ENCODE results near the gene SIVA1. TPM values are rescaled to one million over a fixed set of nuclear protein-coding genes. Genes with fewer than 3 reads are reported as not detected.

Gene SIVA1
- total and polyA plus RNA-seq, 2 of the 4 experiments (the other 2 are of a cell fraction), result 166 to 184 TPM

- ATAC-seq (ENCODE audit: low read depth) (no peak), DNase-seq (no peak)
- Histone ChIP-seq H3K27ac (ENCODE audit: insufficient read depth, low read length) (no peak overlapping the region), H3K9ac (ENCODE audit: low read depth, low read length) (no peak overlapping the region), H2BK15ac (ENCODE audit: low read depth, low read length) (no peak overlapping the region), H3K9me3 (ENCODE audit: control insufficient read depth, insufficient read depth, low read length) (no peaks in the 10 kb centered on the region), H3K27me3 (ENCODE audit: control insufficient read depth, insufficient read depth, low read length) (no peaks in the 10 kb centered on the region), H3K4me1 (ENCODE audit: control insufficient read depth, insufficient read depth, low read length) (peaks cover 15% of the 10 kb centered on the region), H4K8ac (ENCODE audit: low read depth in 2 of 2, low read length in 2 of 2) (no peak overlapping the region), H3K9me1 (ENCODE audit: insufficient read depth, low read length) (peaks cover 5% of the 10 kb centered on the region; the same call in 1 of the 2 replicates), H2AK9ac (replicated peaks; ENCODE audit: low read depth, low read length, poor library complexity) (peak overlapping the region; percentile 52), H4K20me1 (ENCODE audit: insufficient read depth, low read length) (no peaks in the 10 kb centered on the region), H2BK20ac (ENCODE audit: low read depth, low read length) (no peak overlapping the region), H3K4me2 (ENCODE audit: low read depth, low read length) (no peak overlapping the region), H3K4me3 (ENCODE audit: insufficient read depth, low read depth, low read length) (no peak overlapping the region), H3K14ac (replicated peaks; ENCODE audit: low read depth, low read length) (no peak overlapping the region), H2BK120ac (ENCODE audit: low read depth, low read length) (no peak overlapping the region), H3K56ac (ENCODE audit: extremely low read depth, insufficient read depth, low read length) (no peak overlapping the region), H3K18ac (ENCODE audit: low read depth, low read length) (no peak overlapping the region), H4K91ac (ENCODE audit: insufficient read depth, low read depth, low read length) (no peak overlapping the region), H3K23ac (ENCODE audit: low read depth, low read length) (no peak overlapping the region), H3K36me3 (ENCODE audit: control insufficient read depth, insufficient read depth, low read length) (no peaks in the 10 kb centered on the region), H3K4ac (ENCODE audit: low read depth, low read length) (no peak overlapping the region), H2AFZ (replicated peaks; ENCODE audit: low read length, poor library complexity) (peak overlapping the region; percentile 10), H4K5ac (ENCODE audit: low read depth, low read length) (no peak overlapping the region), H3K79me1 (ENCODE audit: low read depth in 1 of 2, low read length in 2 of 2) (no peaks in the 10 kb centered on the region), H2AK5ac (ENCODE audit: low read depth, low read length) (no peak overlapping the region; the same call in 1 of the 2 replicates), H2BK5ac (ENCODE audit: low read depth, low read length, poor library complexity, severe bottlenecking) (no peak overlapping the region)
- CTCF ChIA-PET, result no interaction called here
- dilution Hi-C loops (cut with HindIII; ENCODE audit: low sequenced_read_pairs, unreplicated experiment), result no loop called here
- POLR2A ChIA-PET (ENCODE audit: unreplicated experiment), result no interaction called here
- in situ Hi-C loops (cut with MboI; ENCODE audit: low sequenced_read_pairs), result no loop called here
- BruUV-seq (replicated peaks), result no TSS peak
- TF ChIP-seq ELK1 (IDR thresholded peaks at IDR 0.05; ENCODE audit: borderline replicate concordance, low read depth, low read length), result no peak
- no peak for TF ChIP-seq NFE2L2 (IDR thresholded peaks at IDR 0.05; ENCODE audit: low read depth, low read length)
- TF ChIP-seq RAD21 (IDR thresholded peaks at IDR 0.05; ENCODE audit: low read length), result no peak
- TF ChIP-seq POLR2A (IDR thresholded peaks at IDR 0.05; ENCODE audit: low read depth, low read length), result no peak
- TF ChIP-seq BHLHE40 (IDR thresholded peaks at IDR 0.05; ENCODE audit: low read depth, low read length), result no peak
- no peak for TF ChIP-seq FOS (IDR thresholded peaks at IDR 0.05; ENCODE audit: low read depth, low read length)
- no peak for TF ChIP-seq RCOR1 (IDR thresholded peaks at IDR 0.05; ENCODE audit: insufficient replicate concordance, low read length)
- TF ChIP-seq CHD1 (IDR thresholded peaks at IDR 0.05; ENCODE audit: low read depth, low read length), result no peak
- TF ChIP-seq MAZ (IDR thresholded peaks at IDR 0.05; ENCODE audit: borderline replicate concordance, low read depth, low read length), result no peak
- no peak for TF ChIP-seq CEBPB (IDR thresholded peaks at IDR 0.05; ENCODE audit: low read depth, low read length)
- TF ChIP-seq MAFK (IDR thresholded peaks at IDR 0.05; ENCODE audit: low read depth, low read length), result no peak
- TF ChIP-seq RFX5 (IDR thresholded peaks at IDR 0.05; ENCODE audit: low read depth, low read length), result no peak
- TF ChIP-seq USF2 (IDR thresholded peaks at IDR 0.05; ENCODE audit: low read depth, low read length), result no peak
- TF ChIP-seq MXI1 (IDR thresholded peaks at IDR 0.05; ENCODE audit: borderline replicate concordance, low read depth, low read length), result no peak
- no peak for TF ChIP-seq CTCF (conservative IDR thresholded peaks at IDR 0.05; ENCODE audit: low read depth, low read length)
- TF ChIP-seq SMC3 (IDR thresholded peaks at IDR 0.05; ENCODE audit: low read depth, low read length), result no peak
- intact Hi-C loops (cut with micrococcal nuclease), result no loop called here
- 63% methylated on average over 2 of the region's 6 CpGs; no CpG with 5 or more reads in 1 of the 2 experiments for WGBS, 2 experiments (ENCODE audit: extremely low coverage in 2 of 2, insufficient read length in 1 of 2)
Observed at GRCh38 chr14:104734051-104734587, 18.8 kb upstream of the SIVA1 start.
